Measurements from ENCODE around the gene GABRD. TPM values are rescaled to one million over a fixed set of nuclear protein-coding genes. Genes with fewer than 3 reads are reported as not detected.

The GABRD gene
- total RNA-seq, 1 donor from 2014 or later = not detected

GRCh38 chr1:2065699-2066098, 46.6 kb downstream of the GABRD start:
- H3K36me3 ChIP-seq = no peaks in the 10 kb centered on the region
- no peaks in the 10 kb centered on the region for H3K4me1 ChIP-seq
- DNase-seq (ENCODE audit: low spot score in 2 of 2) = no peak
- no peaks in the 10 kb centered on the region for H3K9me3 ChIP-seq
- no peak for TF ChIP-seq CTCF (IDR thresholded peaks at IDR 0.05)
- intact Hi-C loops (cut with DNase I) = no loop called here
- no peak overlapping the region for H3K4me3 ChIP-seq
- H3K27ac ChIP-seq = no peak overlapping the region
- H3K27me3 ChIP-seq = no peaks in the 10 kb centered on the region

- Histone ChIP-seq H3K4me1 (no peaks in the 10 kb centered on the region), H3K36me3 (no peaks in the 10 kb centered on the region), H3K4me3 (no peak overlapping the region), H3K27ac (no peak overlapping the region), H3K27me3 (no peaks in the 10 kb centered on the region), H3K9me3 (no peaks in the 10 kb centered on the region)
- intact Hi-C loops (cut with DNase I) = no loop called here
- no peak for DNase-seq (ENCODE audit: low spot score in 2 of 2)
- TF ChIP-seq CTCF (IDR thresholded peaks at IDR 0.05) = no peak
Measured at GRCh38 chr1:2067393-2067792, 48.2 kb downstream of the GABRD start.

GRCh38 chr1:2067981-2068380, 48.8 kb downstream of the GABRD start:
- no peaks in the 10 kb centered on the region for H3K27me3 ChIP-seq
- H3K36me3 ChIP-seq = no peaks in the 10 kb centered on the region
- intact Hi-C loops (cut with DNase I) = no loop called here
- DNase-seq (ENCODE audit: low spot score in 2 of 2) = no peak
- no peak overlapping the region for H3K27ac ChIP-seq
- no peak overlapping the region for H3K4me3 ChIP-seq
- no peak for TF ChIP-seq CTCF (IDR thresholded peaks at IDR 0.05)
- no peaks in the 10 kb centered on the region for H3K4me1 ChIP-seq
- H3K9me3 ChIP-seq = no peaks in the 10 kb centered on the region

- no peaks in the 10 kb centered on the region for H3K4me1 ChIP-seq
- H3K9me3 ChIP-seq = no peaks in the 10 kb centered on the region
- no peak for TF ChIP-seq CTCF (IDR thresholded peaks at IDR 0.05)
- intact Hi-C loops (cut with DNase I) = no loop called here
- no peak overlapping the region for H3K27ac ChIP-seq
- H3K36me3 ChIP-seq = no peaks in the 10 kb centered on the region
- no peaks in the 10 kb centered on the region for H3K27me3 ChIP-seq
- H3K4me3 ChIP-seq = no peak overlapping the region
- no peak for DNase-seq (ENCODE audit: low spot score in 2 of 2)
Measured at GRCh38 chr1:2068951-2069350, 49.8 kb downstream of the GABRD start.

GRCh38 chr1:2070016-2070415, 50.9 kb downstream of the GABRD start:
- intact Hi-C loops (cut with DNase I) = no loop called here
- H3K36me3 ChIP-seq = no peaks in the 10 kb centered on the region
- H3K9me3 ChIP-seq = no peaks in the 10 kb centered on the region
- DNase-seq (ENCODE audit: low spot score in 2 of 2) = no peak
- TF ChIP-seq CTCF (IDR thresholded peaks at IDR 0.05) = no peak
- no peaks in the 10 kb centered on the region for H3K27me3 ChIP-seq
- no peaks in the 10 kb centered on the region for H3K4me1 ChIP-seq
- no peak overlapping the region for H3K4me3 ChIP-seq
- H3K27ac ChIP-seq = no peak overlapping the region

GRCh38 chr1:2070800-2071530, 51.8 kb downstream of the GABRD start:
- DNase-seq (ENCODE audit: low spot score in 2 of 2) = no peak
- no peaks in the 10 kb centered on the region for H3K27me3 ChIP-seq
- no peaks in the 10 kb centered on the region for H3K36me3 ChIP-seq
- no peak overlapping the region for H3K27ac ChIP-seq
- no peak overlapping the region for H3K4me3 ChIP-seq
- TF ChIP-seq CTCF (IDR thresholded peaks at IDR 0.05) = no peak
- H3K9me3 ChIP-seq = no peaks in the 10 kb centered on the region
- H3K4me1 ChIP-seq = no peaks in the 10 kb centered on the region
- intact Hi-C loops (cut with DNase I) = no loop called here

Measured in ascending aorta (tissue), 2 donors.